ENCODE data around the gene EHF.

Gene EHF

GRCh38 chr11:34623463-34623862 is 2.6 kb downstream of the EHF start:
- no peak for TF ChIP-seq POLR2A (IDR thresholded peaks at IDR 0.05; ENCODE audit: low read depth, low read length)
- FAIRE-seq = no peak

GRCh38 chr11:34624069-34624468 is 3.2 kb downstream of the EHF start:
- DNase-seq (ENCODE audit: insufficient read length, low spot score) (no peak), FAIRE-seq (no peak)
- no peak for TF ChIP-seq POLR2A (IDR thresholded peaks at IDR 0.05; ENCODE audit: low read depth, low read length)

More at GRCh38 chr11:34623463-34623862, 2.6 kb downstream of the EHF start:
- no peak for DNase-seq (ENCODE audit: insufficient read length, low spot score)

DNA sequence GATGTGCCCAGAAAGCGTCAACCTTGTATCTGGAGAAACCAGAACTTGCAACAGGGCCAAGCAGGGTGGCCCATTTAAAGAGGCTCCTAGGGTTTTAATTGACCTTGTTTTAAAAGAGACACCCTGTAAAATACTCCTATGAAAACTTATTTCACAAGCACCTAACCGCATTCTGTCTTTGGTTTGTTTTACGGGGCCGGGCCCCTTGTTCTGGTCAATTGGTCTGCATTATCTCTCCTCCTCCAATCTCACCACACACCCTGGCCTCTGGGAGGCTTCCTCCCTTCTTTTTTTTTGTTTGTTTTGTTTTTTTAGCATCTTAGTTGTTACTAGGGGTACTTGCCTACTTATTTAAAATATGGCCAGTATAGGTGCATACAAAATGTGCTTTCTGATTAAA is 4.7 kb downstream of the EHF start:
- no peak for TF ChIP-seq POLR2A (IDR thresholded peaks at IDR 0.05; ENCODE audit: low read depth, low read length)
- DNase-seq (ENCODE audit: insufficient read length, low spot score) (no peak), FAIRE-seq (no peak)

DNA sequence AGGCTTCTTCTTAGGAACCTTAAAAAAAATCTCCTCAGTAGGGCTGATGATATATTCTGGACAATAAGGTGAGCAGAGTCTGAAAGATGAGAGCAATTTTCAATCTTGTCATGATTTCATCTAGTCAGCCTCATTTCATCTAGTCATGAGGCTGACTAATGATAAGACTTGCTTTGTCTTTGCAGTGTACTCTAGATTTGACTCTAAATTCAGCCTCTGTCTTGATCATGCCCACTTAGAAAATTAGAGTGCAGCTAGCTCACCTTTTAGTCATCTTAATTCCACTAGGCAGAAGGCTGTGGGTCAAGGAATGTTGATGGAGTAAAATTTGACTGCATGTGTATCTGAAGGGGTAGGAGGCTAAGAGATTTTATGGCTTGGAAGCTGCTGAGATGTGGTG is 5.5 kb downstream of the EHF start:
- FAIRE-seq (no peak), DNase-seq (ENCODE audit: insufficient read length, low spot score) (no peak)
- no peak for TF ChIP-seq POLR2A (IDR thresholded peaks at IDR 0.05; ENCODE audit: low read depth, low read length)

DNA sequence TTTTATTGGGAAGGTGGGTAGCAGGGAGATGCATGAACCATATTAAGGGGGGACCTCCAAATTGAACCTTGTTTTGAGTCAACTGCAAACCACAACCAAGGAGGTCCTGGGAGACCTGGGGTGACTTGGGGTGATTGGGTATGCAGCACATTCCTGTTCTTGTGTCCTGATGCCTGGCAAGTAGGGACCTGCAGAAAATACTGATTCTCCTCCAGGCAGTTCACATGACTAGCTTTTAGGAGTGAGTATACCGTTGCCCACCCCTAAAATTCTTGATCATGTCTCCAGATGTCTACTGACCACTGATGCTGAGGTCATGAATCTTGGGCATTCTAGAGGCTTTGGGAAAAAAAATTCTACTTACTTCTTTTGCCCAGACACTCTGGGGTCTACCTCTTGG is 6.3 kb downstream of the EHF start:
- no peak for FAIRE-seq
- DNase-seq (ENCODE audit: insufficient read length, low spot score) = no peak
- no peak for TF ChIP-seq POLR2A (IDR thresholded peaks at IDR 0.05; ENCODE audit: low read depth, low read length)

- DNase-seq (ENCODE audit: insufficient read length, low spot score) (no peak), FAIRE-seq (no peak)
- no peak for TF ChIP-seq POLR2A (IDR thresholded peaks at IDR 0.05; ENCODE audit: low read depth, low read length)
Observed at GRCh38 chr11:34629711-34630110, 8.8 kb downstream of the EHF start.

DNA sequence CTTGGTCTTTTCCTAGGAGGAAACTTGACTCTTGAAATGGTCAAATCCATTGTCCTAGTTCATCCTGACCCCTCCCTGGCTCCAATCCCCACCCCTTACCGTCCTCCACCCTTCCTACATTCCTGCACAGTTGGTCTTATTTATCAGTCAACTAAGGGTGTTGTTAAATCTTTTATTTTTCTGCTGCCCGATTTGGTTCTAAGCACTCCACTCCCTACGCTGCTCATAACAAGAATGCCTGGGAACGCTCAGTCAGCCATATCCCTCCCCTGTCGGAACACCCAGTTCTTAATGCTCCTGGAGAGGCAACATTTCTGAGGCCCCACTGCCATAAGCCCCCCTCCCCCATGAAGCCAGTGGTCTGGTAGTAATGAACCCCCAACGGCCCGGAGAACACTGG is 9.7 kb downstream of the EHF start:
- no peak for FAIRE-seq
- TF ChIP-seq POLR2A (IDR thresholded peaks at IDR 0.05; ENCODE audit: low read depth, low read length) = no peak

DNA sequence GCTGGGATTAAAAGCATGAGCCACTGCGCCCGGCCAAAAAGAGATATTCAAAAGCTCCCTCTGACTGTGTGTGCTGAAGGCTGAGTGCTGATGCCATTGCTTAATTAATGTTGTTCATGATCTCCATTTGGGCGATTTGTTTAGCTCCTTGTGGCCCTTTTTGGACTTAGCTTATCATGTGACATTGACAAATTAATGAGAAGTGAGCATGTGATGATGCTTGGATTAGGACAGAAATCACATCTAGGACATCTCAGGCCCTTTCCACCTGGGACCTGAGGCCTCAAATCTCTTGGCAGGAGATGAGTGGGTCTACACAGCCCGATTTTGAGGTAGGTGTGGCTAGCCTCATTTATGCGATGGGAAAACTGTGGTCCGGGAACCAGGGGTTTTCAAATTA is 10.4 kb downstream of the EHF start:
- TF ChIP-seq POLR2A (IDR thresholded peaks at IDR 0.05; ENCODE audit: low read depth, low read length) = no peak
- FAIRE-seq (no peak), DNase-seq (ENCODE audit: insufficient read length, low spot score) (no peak)

More for the DNA sequence above, 9.7 kb downstream of the EHF start:
- no peak for DNase-seq (ENCODE audit: insufficient read length, low spot score)

DNA sequence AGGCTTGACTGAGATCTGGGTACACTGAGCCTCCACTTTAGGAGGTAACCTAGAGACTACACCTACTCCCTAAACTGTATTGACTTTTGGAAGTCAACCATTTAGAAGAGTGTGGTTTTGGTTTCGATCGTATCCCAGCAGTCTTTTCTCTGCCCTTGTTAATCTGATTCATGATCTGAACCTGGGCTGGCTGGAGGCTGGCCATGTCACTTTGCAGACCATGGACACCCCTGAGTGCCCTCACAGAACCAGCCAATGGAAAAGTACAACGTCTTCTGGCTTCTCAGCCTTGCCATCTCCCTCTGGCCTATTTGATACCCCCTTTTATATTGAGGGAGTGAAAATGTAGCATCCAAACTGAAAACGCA is 10.8 kb downstream of the EHF start:
- no peak for TF ChIP-seq POLR2A (IDR thresholded peaks at IDR 0.05; ENCODE audit: low read depth, low read length)
- DNase-seq (ENCODE audit: insufficient read length, low spot score) = no peak
- no peak for FAIRE-seq

DNA sequence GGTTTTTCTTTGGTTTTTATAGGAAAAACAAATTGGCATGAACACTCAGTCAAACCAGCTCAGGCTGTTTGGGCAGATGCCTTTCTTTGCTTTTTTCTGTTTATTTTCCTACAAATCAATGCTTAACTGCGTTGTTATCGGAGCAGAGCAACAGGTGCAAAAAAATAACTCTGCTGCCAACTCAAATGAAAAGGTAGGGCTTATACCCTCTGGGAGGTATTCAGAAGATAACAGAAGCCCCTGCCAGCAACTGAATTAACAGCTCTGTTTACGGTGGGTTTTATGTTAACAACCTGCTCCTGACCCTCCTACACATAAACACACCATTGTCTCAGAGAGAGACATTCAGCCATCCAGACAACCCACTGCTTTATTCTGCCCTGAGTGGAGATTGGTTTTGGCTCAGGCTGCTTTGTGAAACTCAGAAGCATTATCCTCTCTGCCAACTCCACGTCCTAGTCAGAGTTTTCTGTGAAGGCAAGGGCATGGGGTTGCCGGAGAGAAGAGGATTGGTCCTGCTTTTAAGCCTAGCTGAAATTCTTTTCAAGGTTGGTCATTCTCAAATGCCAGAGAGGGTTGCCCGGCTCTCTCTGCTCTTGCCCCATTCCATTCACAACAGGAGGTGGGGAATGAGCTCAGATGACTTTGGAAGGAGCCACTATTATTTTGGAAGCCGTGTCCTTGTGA is 11.4 kb downstream of the EHF start:
- no peak for TF ChIP-seq POLR2A (IDR thresholded peaks at IDR 0.05; ENCODE audit: low read depth, low read length)
- FAIRE-seq = no peak
- DNase-seq (ENCODE audit: insufficient read length, low spot score) = peak; percentile 40

GRCh38 chr11:34633640-34633989 is 12.7 kb downstream of the EHF start:
- no peak for DNase-seq (ENCODE audit: insufficient read length, low spot score)
- no peak for FAIRE-seq
- no peak for TF ChIP-seq POLR2A (IDR thresholded peaks at IDR 0.05; ENCODE audit: low read depth, low read length)

- TF ChIP-seq POLR2A (IDR thresholded peaks at IDR 0.05; ENCODE audit: low read depth, low read length) = no peak
- FAIRE-seq = no peak
- DNase-seq (ENCODE audit: insufficient read length, low spot score) = no peak
Observed at GRCh38 chr11:34633990-34634693, 13.2 kb downstream of the EHF start.

GRCh38 chr11:34634694-34635062 is 13.8 kb downstream of the EHF start:
- FAIRE-seq = no peak
- no peak for TF ChIP-seq POLR2A (IDR thresholded peaks at IDR 0.05; ENCODE audit: low read depth, low read length)
- DNase-seq (ENCODE audit: insufficient read length, low spot score) = no peak

- DNase-seq (ENCODE audit: insufficient read length, low spot score) = no peak
- TF ChIP-seq POLR2A (IDR thresholded peaks at IDR 0.05; ENCODE audit: low read depth, low read length) = no peak
Observed at GRCh38 chr11:34636127-34636526, 15.2 kb downstream of the EHF start.

DNA sequence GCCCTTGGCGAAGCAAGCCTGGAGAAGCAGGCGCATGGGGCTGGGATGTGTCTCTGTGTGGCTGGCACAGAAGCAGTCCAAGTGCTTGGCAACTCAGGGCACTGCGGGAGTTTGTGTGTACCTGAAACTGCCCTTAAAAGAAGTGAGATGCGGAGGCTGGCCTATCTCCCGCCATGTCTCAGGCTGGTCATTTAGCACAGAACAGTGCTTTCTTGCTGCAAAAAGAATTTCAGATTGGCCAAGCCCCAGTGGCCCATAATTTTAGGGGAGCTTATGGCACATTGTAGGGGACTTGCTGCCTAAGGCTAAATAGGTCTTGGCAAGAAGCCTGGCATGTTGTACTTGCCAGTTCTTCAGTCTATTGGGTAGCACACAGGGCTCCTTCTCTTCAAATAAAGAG is 16.4 kb downstream of the EHF start:
- no peak for TF ChIP-seq POLR2A (IDR thresholded peaks at IDR 0.05; ENCODE audit: low read depth, low read length)
- no peak for DNase-seq (ENCODE audit: insufficient read length, low spot score)
- FAIRE-seq = no peak

More at GRCh38 chr11:34636127-34636526, 15.2 kb downstream of the EHF start:
- no peak for FAIRE-seq
